Smooth muscle cell (in vitro differentiated cells): Measurements from ENCODE around the gene SLC25A22. TPM values are rescaled to one million over a fixed set of nuclear protein-coding genes. Genes with fewer than 3 reads are reported as not detected.

Experiments used
- DNase-seq: peaks from one replicate; lab custom pipeline; 2025; ENCODE audit not compliant: unreplicated experiment; lab: John Stamatoyannopoulos, UW
- H2AFZ ChIP-seq: fragments of 200-600 bp; sonication (generic); 2 replicates; pipeline ENCODE4 v1.6.0; 2016; ENCODE audit warnings: antibody characterized with exemption, low read depth, mild to moderate bottlenecking
- H3F3A ChIP-seq: fragments of 200-600 bp; sonication (generic); 2 replicates; pipeline ENCODE4 v1.6.0; 2017; ENCODE audit warnings: antibody characterized with exemption, low read depth
- H3K27ac ChIP-seq: fragments of 200-600 bp; sonication (generic); 2 replicates; pipeline ENCODE4 v1.5.1; 2016; ENCODE audit warnings: low read depth, mild to moderate bottlenecking
- H3K27me3 ChIP-seq: fragments of 200-600 bp; sonication (generic); 2 replicates; pipeline ENCODE4 v1.6.1; 2016; ENCODE audit warnings: low read depth, mild to moderate bottlenecking
- H3K36me3 ChIP-seq: fragments of 200-600 bp; sonication (generic); 2 replicates; pipeline ENCODE4 v1.5.1; 2016; ENCODE audit warnings: low read depth
- H3K4me1 ChIP-seq: fragments of 200-600 bp; sonication (generic); 2 replicates; pipeline ENCODE4 v1.5.1; 2016; ENCODE audit warnings: low read depth
- H3K4me2 ChIP-seq: fragments of 200-600 bp; sonication (generic); 2 replicates; pipeline ENCODE4 v1.6.0; 2016; ENCODE audit warnings: mild to moderate bottlenecking
- H3K4me3 ChIP-seq: fragments of 200-600 bp; sonication (generic); 2 replicates; pipeline ENCODE4 v1.5.1; 2016; ENCODE audit warnings: mild to moderate bottlenecking
- H3K79me2 ChIP-seq: fragments of 200-600 bp; sonication (generic); 2 replicates; pipeline ENCODE4 v1.6.0; 2016; ENCODE audit warnings: low read depth, mild to moderate bottlenecking
- H3K9ac ChIP-seq: fragments of 200-600 bp; sonication (generic); 2 replicates; pipeline ENCODE4 v1.6.0; 2016; ENCODE audit warnings: low read depth
- H3K9me3 ChIP-seq: fragments of 200-600 bp; sonication (generic); replicated peaks from 2 replicates; pipeline ENCODE4 v1.5.1; 2016; ENCODE audit warnings: low read depth
- H4K20me1 ChIP-seq: fragments of 200-600 bp; sonication (generic); 2 replicates; pipeline ENCODE4 v1.6.0; 2016; ENCODE audit warnings: low read depth
- WGBS: methylation state at CpG from one replicate; pipeline ENCODE4 v1.1.7; 2016; ENCODE audit warnings: low lambda C conversion rate; 5-methylcytosine and 5-hydroxymethylcytosine counted together
- polyA plus RNA-seq: library from polyadenylated mRNA; unstranded; fragments of >200 nt; fragmentation: Nextera tagmentation; extraction: Ambion mirVana; gene quantifications from 2 replicates; pipeline ENCODE4 v1.2.1, GENCODE V29; 2016
- total RNA-seq: library from RNA; depleted of rRNA; stranded (reverse); fragments of >200 nt; gene quantifications from 2 replicates; pipeline ENCODE4 v1.2.3, GENCODE V29; 2014
- TF ChIP-seq, protein P1 (sequence below): fragments of 200-600 bp; sonication (generic); IDR thresholded peaks from 2 replicates; pipeline ENCODE4 v1.5.1; 2017; ENCODE audit warnings: borderline replicate concordance, mild to moderate bottlenecking, antibody characterized with exemption; ENCODE audit not compliant: insufficient read depth, poor library complexity, severe bottlenecking

The SLC25A22 gene
- total and polyA plus RNA-seq, 2 experiments from 2014 or later = 6.9 to 25.2 TPM

DNA sequence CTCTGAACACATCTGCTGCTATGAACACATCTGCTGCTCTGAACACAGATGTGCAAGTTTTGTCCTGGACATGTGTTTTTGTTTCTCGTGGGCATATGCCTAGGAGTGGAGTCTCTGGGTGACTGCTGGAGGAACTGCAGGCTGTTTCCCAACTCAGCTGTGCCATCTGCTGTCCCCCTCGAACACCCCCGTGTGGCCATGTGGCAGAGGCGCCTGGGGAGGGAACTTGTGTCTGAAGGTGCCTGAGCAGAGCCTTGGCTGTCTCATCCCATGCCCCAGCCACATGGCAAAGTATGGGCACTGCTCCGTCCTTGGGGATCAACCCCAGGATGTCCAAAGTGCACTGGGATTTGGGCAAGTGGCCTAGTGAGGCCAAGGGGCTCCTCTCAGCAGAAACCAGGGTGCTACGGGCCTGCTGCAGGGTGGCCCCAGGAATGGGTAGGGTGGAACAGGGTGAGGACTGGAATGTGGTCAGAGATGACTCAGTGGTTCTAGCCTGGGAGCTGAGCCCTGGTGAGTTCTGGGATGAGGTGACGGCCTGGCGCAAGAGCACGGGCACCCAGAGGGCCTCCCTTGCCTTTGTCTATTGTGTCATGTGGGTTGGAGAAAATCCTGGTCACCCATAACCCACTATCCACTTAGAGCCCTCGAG lies 35.5 kb downstream of the SLC25A22 start:
- H3K4me1 ChIP-seq = no peaks in the 10 kb centered on the region
- H3K27ac ChIP-seq = no peak overlapping the region
- peaks cover 16% of the 10 kb centered on the region for H3F3A ChIP-seq
- H3K36me3 ChIP-seq = peaks cover 6% of the 10 kb centered on the region
- H3K4me2 ChIP-seq = no peak overlapping the region
- H3K27me3 ChIP-seq = no peaks in the 10 kb centered on the region
- peaks cover 59% of the 10 kb centered on the region for H4K20me1 ChIP-seq
- no peak for DNase-seq
- H3K79me2 ChIP-seq = no peaks in the 10 kb centered on the region
- 79% methylated on average over 10 of the region's 10 CpGs for WGBS
- H3K9ac ChIP-seq = no peak overlapping the region
- no peak overlapping the region for H3K4me3 ChIP-seq
- TF ChIP-seq, protein P1, sequence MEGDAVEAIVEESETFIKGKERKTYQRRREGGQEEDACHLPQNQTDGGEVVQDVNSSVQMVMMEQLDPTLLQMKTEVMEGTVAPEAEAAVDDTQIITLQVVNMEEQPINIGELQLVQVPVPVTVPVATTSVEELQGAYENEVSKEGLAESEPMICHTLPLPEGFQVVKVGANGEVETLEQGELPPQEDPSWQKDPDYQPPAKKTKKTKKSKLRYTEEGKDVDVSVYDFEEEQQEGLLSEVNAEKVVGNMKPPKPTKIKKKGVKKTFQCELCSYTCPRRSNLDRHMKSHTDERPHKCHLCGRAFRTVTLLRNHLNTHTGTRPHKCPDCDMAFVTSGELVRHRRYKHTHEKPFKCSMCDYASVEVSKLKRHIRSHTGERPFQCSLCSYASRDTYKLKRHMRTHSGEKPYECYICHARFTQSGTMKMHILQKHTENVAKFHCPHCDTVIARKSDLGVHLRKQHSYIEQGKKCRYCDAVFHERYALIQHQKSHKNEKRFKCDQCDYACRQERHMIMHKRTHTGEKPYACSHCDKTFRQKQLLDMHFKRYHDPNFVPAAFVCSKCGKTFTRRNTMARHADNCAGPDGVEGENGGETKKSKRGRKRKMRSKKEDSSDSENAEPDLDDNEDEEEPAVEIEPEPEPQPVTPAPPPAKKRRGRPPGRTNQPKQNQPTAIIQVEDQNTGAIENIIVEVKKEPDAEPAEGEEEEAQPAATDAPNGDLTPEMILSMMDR = peak; percentile 15
- H2AFZ ChIP-seq = no peak overlapping the region
- H3K9me3 ChIP-seq = no peaks in the 10 kb centered on the region

DNA sequence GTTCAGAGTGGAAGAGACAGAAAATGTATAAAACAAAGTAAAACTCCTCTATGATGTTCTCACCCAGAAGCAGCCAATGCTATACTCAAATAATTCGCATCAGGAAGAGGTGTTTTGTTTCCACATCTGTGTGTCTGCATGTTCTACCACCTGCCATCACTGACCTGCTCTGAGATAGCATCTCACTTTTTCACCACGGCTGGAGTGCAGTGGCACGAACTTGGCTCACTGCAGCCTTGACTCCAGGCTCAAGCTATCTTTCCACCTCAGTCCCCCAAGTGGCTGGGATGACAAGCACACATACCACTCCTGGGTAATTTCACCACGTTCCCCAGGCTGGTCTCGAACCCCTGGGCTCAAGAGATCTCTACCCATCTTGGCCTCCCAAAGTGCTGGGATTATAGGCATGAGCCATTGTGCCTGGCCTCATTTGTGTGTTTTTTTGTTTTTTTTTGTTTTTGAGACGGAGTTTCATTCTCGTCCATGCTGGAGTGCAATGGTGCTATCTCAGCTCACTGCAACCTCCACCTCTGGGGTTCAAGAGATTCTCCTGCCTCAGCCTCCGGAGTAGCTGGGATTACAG lies 36.5 kb downstream of the SLC25A22 start:
- Histone ChIP-seq H3K27ac (no peak overlapping the region), H3K4me1 (no peaks in the 10 kb centered on the region), H3K4me3 (no peak overlapping the region), H3K79me2 (no peaks in the 10 kb centered on the region), H3K9ac (no peak overlapping the region), H3K36me3 (peaks cover 9% of the 10 kb centered on the region), H3K9me3 (no peaks in the 10 kb centered on the region), H3K4me2 (no peak overlapping the region), H3K27me3 (no peaks in the 10 kb centered on the region), H2AFZ (no peak overlapping the region), H3F3A (peaks cover 12% of the 10 kb centered on the region), H4K20me1 (peaks cover 59% of the 10 kb centered on the region)
- WGBS = 94% methylated on average over 8 of the region's 8 CpGs
- no peak for DNase-seq
- TF ChIP-seq, protein P1 = no peak

DNA sequence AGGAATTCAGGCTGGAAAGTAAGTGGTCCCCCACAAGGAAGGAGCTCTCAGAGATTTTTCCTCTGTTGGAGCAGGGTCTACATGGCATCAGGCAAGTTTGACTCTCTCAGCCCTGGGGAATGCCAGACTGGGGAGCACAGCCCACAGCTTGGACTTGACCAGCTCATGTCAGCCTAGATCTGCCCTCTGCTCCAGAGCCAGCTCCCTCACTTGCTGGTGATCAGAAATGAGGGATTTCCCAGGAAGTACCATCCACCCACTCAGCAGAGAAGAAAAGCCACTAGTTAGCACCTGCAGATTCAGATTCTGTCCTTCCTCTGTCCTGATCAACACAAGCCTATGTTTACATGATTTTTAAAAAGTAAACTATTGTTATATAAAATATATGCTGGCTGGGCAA lies 37.8 kb downstream of the SLC25A22 start:
- peaks cover 9% of the 10 kb centered on the region for H3K36me3 ChIP-seq
- H3K27me3 ChIP-seq = no peaks in the 10 kb centered on the region
- no peak overlapping the region for H3K27ac ChIP-seq
- H3K9ac ChIP-seq = no peak overlapping the region
- DNase-seq = no peak
- no peaks in the 10 kb centered on the region for H3K9me3 ChIP-seq
- no peak overlapping the region for H3K4me2 ChIP-seq
- peaks cover 8% of the 10 kb centered on the region for H3F3A ChIP-seq
- peaks cover 62% of the 10 kb centered on the region for H4K20me1 ChIP-seq
- H3K4me1 ChIP-seq = no peaks in the 10 kb centered on the region
- no peak overlapping the region for H3K4me3 ChIP-seq
- H2AFZ ChIP-seq = no peak overlapping the region
- TF ChIP-seq, protein P1 = no peak
- H3K79me2 ChIP-seq = no peaks in the 10 kb centered on the region

DNA sequence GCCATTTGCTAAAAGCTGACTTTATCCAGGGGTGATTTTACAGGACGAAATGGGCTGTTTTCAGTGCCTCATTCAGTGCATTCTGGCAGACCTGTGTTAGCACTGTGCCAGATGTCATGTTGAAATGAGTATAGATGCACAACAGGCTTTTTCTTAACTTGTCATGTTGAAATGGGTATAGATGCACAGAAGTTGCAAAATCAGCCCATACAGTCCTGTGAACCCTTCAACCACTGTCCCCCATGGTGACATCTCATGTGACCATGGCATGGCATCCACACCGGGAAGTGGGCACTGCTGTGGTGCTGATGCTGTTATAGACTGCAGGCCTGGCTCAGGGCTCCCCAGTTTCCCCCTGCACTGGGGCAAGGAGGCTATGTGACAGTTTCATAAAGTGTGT lies 48.4 kb downstream of the SLC25A22 start:
- Histone ChIP-seq H4K20me1 (peaks cover 66% of the 10 kb centered on the region), H3F3A (peaks cover 3% of the 10 kb centered on the region), H3K36me3 (no peaks in the 10 kb centered on the region), H3K9ac (no peak overlapping the region), H2AFZ (no peak overlapping the region), H3K27ac (peak overlapping the region; percentile 22), H3K4me2 (peak overlapping the region; percentile 98), H3K27me3 (no peaks in the 10 kb centered on the region), H3K9me3 (no peaks in the 10 kb centered on the region), H3K4me1 (peaks cover 13% of the 10 kb centered on the region), H3K79me2 (peaks cover 73% of the 10 kb centered on the region), H3K4me3 (no peak overlapping the region)
- WGBS = 98% methylated on average over 2 of the region's 2 CpGs
- no peak for DNase-seq
- TF ChIP-seq, protein P1 = no peak
